Esophagus muscularis mucosa (tissue), 3 donors: ENCODE results near the gene ABCG2.
"Not testable (repeated sequence)": the region's sequence is repeated elsewhere in the genome, so short reads cannot be mapped to it uniquely, and the experiment has no call there.

Experiments
- CTCF ChIP-seq, 3 experiments: fragments of 200-600 bp in 2 of 3; fragments of 450-650 bp in 1 of 3; sonication (generic) in 2 of 3; IDR thresholded peaks; one replicate each; pipeline ENCODE4 v1.5.1; 2017 to 2019; ENCODE audit warnings: antibody characterized with exemption in 3 of 3, mild to moderate bottlenecking in 2 of 3, moderate library complexity in 1 of 3
- POLR2A ChIP-seq: fragments of 450-650 bp; IDR thresholded peaks from one replicate; pipeline ENCODE4 v1.6.1; 2017; ENCODE audit warnings: antibody characterized with exemption, moderate library complexity, mild to moderate bottlenecking, low read depth
- POLR2AphosphoS5 ChIP-seq, 2 donors: sonication (generic); formaldehyde crosslinking; IDR thresholded peaks; one replicate each; pipeline ENCODE4 v1.6.1; 2017; ENCODE audit warnings: antibody characterized with exemption in 2 of 2

- TF ChIP-seq CTCF (IDR thresholded peaks at IDR 0.05); POLR2A; POLR2AphosphoS5 (IDR thresholded peaks at IDR 0.05): not testable (repeated sequence)
These were observed 6.1 kb downstream of the ABCG2 start for GRCh38 chr4:88152331-88152730.
